HepG2 (cell line): ENCODE results near the gene FAM161A. TPM values are rescaled to one million over a fixed set of nuclear protein-coding genes. Genes with fewer than 3 reads are reported as not detected.
A peak's percentile ranks its signal among the peaks of the same experiment; 100 is the strongest.

Source experiments
- FOXJ3 ChIP-seq: sonication (generic); formaldehyde crosslinking; IDR thresholded peaks from 2 replicates; pipeline ENCODE4 v1.4.0; 2020; ENCODE audit warnings: missing genetic modification reagents, mild to moderate bottlenecking, borderline replicate concordance
- IRF1 ChIP-seq: sonication (generic); formaldehyde crosslinking; IDR thresholded peaks from 2 replicates; pipeline ENCODE4 v1.4.0; 2020; ENCODE audit warnings: low read depth, mild to moderate bottlenecking, missing genetic modification reagents
- ISL2 ChIP-seq: sonication (generic); formaldehyde crosslinking; IDR thresholded peaks from 2 replicates; pipeline ENCODE4 v1.5.0; 2020; ENCODE audit warnings: missing genetic modification reagents
- KDM4B ChIP-seq: sonication (generic); formaldehyde crosslinking; IDR thresholded peaks from 2 replicates; pipeline ENCODE4 v1.4.0; 2020; ENCODE audit warnings: missing genetic modification reagents
- MLLT10 ChIP-seq: sonication (generic); formaldehyde crosslinking; IDR thresholded peaks from 2 replicates; pipeline ENCODE4 v1.4.0; 2020; ENCODE audit warnings: missing genetic modification reagents
- MTA1 ChIP-seq: sonication (generic); formaldehyde crosslinking; IDR thresholded peaks from 2 replicates; pipeline ENCODE4 v1.4.0; 2020; ENCODE audit warnings: missing genetic modification reagents, mild to moderate bottlenecking, borderline replicate concordance
- MXD4 ChIP-seq: IDR thresholded peaks from 2 replicates; pipeline ENCODE4 v1.6.1; 2016; ENCODE audit warnings: mild to moderate bottlenecking, missing biosample characterization, missing genetic modification reagents
- NFE2L1 ChIP-seq: sonication (generic); formaldehyde crosslinking; IDR thresholded peaks from 2 replicates; pipeline ENCODE4 v1.4.0; 2020; ENCODE audit warnings: missing genetic modification reagents, mild to moderate bottlenecking, borderline replicate concordance
- NR0B2 ChIP-seq: sonication (generic); formaldehyde crosslinking; IDR thresholded peaks from 2 replicates; pipeline ENCODE4 v1.4.0; 2020; ENCODE audit warnings: mild to moderate bottlenecking, missing genetic modification reagents
- PHF20 ChIP-seq: sonication (generic); formaldehyde crosslinking; IDR thresholded peaks from 2 replicates; pipeline ENCODE4 v1.5.0; 2020; ENCODE audit warnings: mild to moderate bottlenecking, missing genetic modification reagents
- PHF5A ChIP-seq: IDR thresholded peaks from one replicate; pipeline ENCODE4 v1.6.1; 2018; ENCODE audit warnings: low read depth, missing genetic modification reagents; ENCODE audit not compliant: unreplicated experiment
- RELA ChIP-seq: sonication (generic); formaldehyde crosslinking; IDR thresholded peaks from 2 replicates; pipeline ENCODE4 v1.4.0; 2020; ENCODE audit warnings: missing genetic modification reagents
- SKI ChIP-seq: fragments of 450-650 bp; IDR thresholded peaks from one replicate; pipeline ENCODE4 v1.6.1; 2018; ENCODE audit warnings: mild to moderate bottlenecking; ENCODE audit not compliant: partially characterized antibody
- SRSF9 ChIP-seq: fragments of 200-400 bp; formaldehyde crosslinking; IDR thresholded peaks from 2 replicates; pipeline ENCODE4 v1.6.1; 2018; ENCODE audit warnings: borderline replicate concordance, mild to moderate bottlenecking, low read depth, low read length; ENCODE audit not compliant: insufficient read depth, poor library complexity, severe bottlenecking
- ZFAT ChIP-seq: sonication (generic); formaldehyde crosslinking; conservative IDR thresholded peaks from 2 replicates; pipeline ENCODE4 v1.8.1; 2023; ENCODE audit warnings: missing genetic modification reagents, inconsistent platforms
- ZFP90 ChIP-seq: sonication (generic); formaldehyde crosslinking; IDR thresholded peaks from 2 replicates; pipeline ENCODE4 v1.8.0; 2022; ENCODE audit warnings: missing genetic modification reagents, mild to moderate bottlenecking, inconsistent platforms, borderline replicate concordance
- ZNF160 ChIP-seq: sonication (generic); formaldehyde crosslinking; IDR thresholded peaks from 2 replicates; pipeline ENCODE4 v1.8.0; 2022; ENCODE audit warnings: mild to moderate bottlenecking, inconsistent platforms, missing genetic modification reagents
- ZNF253 ChIP-seq: sonication (generic); formaldehyde crosslinking; IDR thresholded peaks from 2 replicates; pipeline ENCODE4 v1.8.0; 2022; ENCODE audit warnings: mild to moderate bottlenecking, missing genetic modification reagents, borderline replicate concordance
- ZNF335 ChIP-seq: sonication (generic); formaldehyde crosslinking; IDR thresholded peaks from 2 replicates; pipeline ENCODE4 v1.4.0; 2020; ENCODE audit warnings: missing genetic modification reagents
- ZNF343 ChIP-seq: sonication (generic); formaldehyde crosslinking; IDR thresholded peaks from 2 replicates; pipeline ENCODE4 v1.4.0; 2020; ENCODE audit warnings: mild to moderate bottlenecking, missing genetic modification reagents
- ZNF772 ChIP-seq: sonication (generic); formaldehyde crosslinking; IDR thresholded peaks from 2 replicates; pipeline ENCODE4 v1.5.0; 2020; ENCODE audit warnings: mild to moderate bottlenecking, missing genetic modification reagents
- ZNF782 ChIP-seq: sonication (generic); formaldehyde crosslinking; IDR thresholded peaks from 2 replicates; pipeline ENCODE4 v1.4.0; 2020; ENCODE audit warnings: missing genetic modification reagents, mild to moderate bottlenecking, borderline replicate concordance
- polyA plus RNA-seq, 8 experiments: library from polyadenylated mRNA; depleted of rRNA in 3 of 8; stranded (reverse) in 7 of 8; unstranded in 1 of 8; fragments of >200 nt; fragmentation: Illumina TruSeq in 4 of 8; extraction: Trizol in 4 of 8; gene quantifications; 2 replicates each; pipeline versions ENCODE4 v1.2.1 to v1.2.3, GENCODE V29; 2011 to 2016; ENCODE audit warnings: low read depth in 4 of 8, missing spikeins in 1 of 8, mixed read lengths in 1 of 8; ENCODE audit not compliant: insufficient read depth in 1 of 8
- total RNA-seq, 5 experiments: library from RNA; depleted of rRNA; stranded (reverse); fragments of >200 nt; fragmentation: Illumina TruSeq; extraction: Trizol; gene quantifications; 2 replicates each; pipeline ENCODE4 v1.2.3, GENCODE V29; 2016; ENCODE audit warnings: low read depth in 1 of 5
- TF ChIP-seq, protein P1 (sequence below): sonication (generic); formaldehyde crosslinking; IDR thresholded peaks from 2 replicates; pipeline ENCODE4 v1.8.1; 2023; ENCODE audit warnings: mild to moderate bottlenecking, inconsistent platforms, moderate library complexity, missing genetic modification reagents, borderline replicate concordance
- TF ChIP-seq, protein P2 (sequence below): sonication (generic); formaldehyde crosslinking; IDR thresholded peaks from 2 replicates; pipeline ENCODE4 v1.5.1; 2020; ENCODE audit warnings: mild to moderate bottlenecking, missing genetic modification reagents, moderate library complexity

The FAM161A gene
- total and polyA plus RNA-seq, 2 of the 13 experiments (the other 11 are each of a cell fraction or from before 2014, with no cell fraction given): 2.7 to 3.4 TPM

GRCh38 chr2:61854564-61855317 is 881 bp upstream of the FAM161A start (continued):
- TF ChIP-seq, protein P1, sequence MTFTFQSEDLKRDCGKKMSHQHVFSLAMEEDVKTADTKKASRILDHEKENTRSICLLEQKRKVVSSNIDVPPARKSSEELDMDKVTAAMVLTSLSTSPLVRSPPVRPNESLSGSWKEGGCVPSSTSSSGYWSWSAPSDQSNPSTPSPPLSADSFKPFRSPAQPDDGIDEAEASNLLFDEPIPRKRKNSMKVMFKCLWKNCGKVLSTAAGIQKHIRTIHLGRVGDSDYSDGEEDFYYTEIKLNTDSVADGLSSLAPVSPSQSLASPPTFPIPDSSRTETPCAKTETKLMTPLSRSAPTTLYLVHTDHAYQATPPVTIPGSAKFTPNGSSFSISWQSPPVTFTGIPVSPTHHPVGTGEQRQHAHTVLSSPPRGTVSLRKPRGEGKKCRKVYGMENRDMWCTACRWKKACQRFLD: peak; percentile 77
- TF ChIP-seq KDM4B (CRISPR knock-in tag): peak; percentile 30
- TF ChIP-seq ZNF253 (CRISPR knock-in tag): peak; percentile 67; the same call in 1 of the 2 replicates
- TF ChIP-seq, protein P2, sequence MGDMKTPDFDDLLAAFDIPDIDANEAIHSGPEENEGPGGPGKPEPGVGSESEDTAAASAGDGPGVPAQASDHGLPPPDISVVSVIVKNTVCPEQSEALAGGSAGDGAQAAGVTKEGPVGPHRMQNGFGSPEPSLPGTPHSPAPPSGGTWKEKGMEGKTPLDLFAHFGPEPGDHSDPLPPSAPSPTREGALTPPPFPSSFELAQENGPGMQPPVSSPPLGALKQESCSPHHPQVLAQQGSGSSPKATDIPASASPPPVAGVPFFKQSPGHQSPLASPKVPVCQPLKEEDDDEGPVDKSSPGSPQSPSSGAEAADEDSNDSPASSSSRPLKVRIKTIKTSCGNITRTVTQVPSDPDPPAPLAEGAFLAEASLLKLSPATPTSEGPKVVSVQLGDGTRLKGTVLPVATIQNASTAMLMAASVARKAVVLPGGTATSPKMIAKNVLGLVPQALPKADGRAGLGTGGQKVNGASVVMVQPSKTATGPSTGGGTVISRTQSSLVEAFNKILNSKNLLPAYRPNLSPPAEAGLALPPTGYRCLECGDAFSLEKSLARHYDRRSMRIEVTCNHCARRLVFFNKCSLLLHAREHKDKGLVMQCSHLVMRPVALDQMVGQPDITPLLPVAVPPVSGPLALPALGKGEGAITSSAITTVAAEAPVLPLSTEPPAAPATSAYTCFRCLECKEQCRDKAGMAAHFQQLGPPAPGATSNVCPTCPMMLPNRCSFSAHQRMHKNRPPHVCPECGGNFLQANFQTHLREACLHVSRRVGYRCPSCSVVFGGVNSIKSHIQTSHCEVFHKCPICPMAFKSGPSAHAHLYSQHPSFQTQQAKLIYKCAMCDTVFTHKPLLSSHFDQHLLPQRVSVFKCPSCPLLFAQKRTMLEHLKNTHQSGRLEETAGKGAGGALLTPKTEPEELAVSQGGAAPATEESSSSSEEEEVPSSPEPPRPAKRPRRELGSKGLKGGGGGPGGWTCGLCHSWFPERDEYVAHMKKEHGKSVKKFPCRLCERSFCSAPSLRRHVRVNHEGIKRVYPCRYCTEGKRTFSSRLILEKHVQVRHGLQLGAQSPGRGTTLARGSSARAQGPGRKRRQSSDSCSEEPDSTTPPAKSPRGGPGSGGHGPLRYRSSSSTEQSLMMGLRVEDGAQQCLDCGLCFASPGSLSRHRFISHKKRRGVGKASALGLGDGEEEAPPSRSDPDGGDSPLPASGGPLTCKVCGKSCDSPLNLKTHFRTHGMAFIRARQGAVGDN (CRISPR knock-in tag): peak; percentile 88
- no peak for TF ChIP-seq ZNF160 (CRISPR knock-in tag)
- no peak for TF ChIP-seq ZNF335
- TF ChIP-seq NR0B2: no peak
- TF ChIP-seq ZNF343: no peak; the same call in 1 of the 2 replicates
- TF ChIP-seq MLLT10 (CRISPR knock-in tag): no peak
- TF ChIP-seq PHF20 (CRISPR knock-in tag): no peak
- TF ChIP-seq ZFAT: no peak
- no peak for TF ChIP-seq ZFP90 (CRISPR knock-in tag)
- TF ChIP-seq ZNF782 (CRISPR knock-in tag): no peak
- no peak for TF ChIP-seq SRSF9
- TF ChIP-seq PHF5A (CRISPR knock-in tag): no peak
- no peak; the same call in 1 of the 2 replicates for TF ChIP-seq MXD4 (CRISPR knock-in tag)
- TF ChIP-seq FOXJ3 (CRISPR knock-in tag): no peak
- TF ChIP-seq NFE2L1 (CRISPR knock-in tag): no peak
- TF ChIP-seq ZNF772 (CRISPR knock-in tag): no peak
- no peak for TF ChIP-seq SKI
- TF ChIP-seq ISL2: no peak
- TF ChIP-seq MTA1 (CRISPR knock-in tag): peak; percentile 27; the same call in 1 of the 2 replicates
- 0 out of 2 replicates have a peak, but pooled peaks have one; percentile 43 for TF ChIP-seq RELA (CRISPR knock-in tag)
- 0 out of 2 replicates have a peak, but pooled peaks have one; percentile 64 for TF ChIP-seq IRF1 (CRISPR knock-in tag)
